Activated CD4-positive, alpha-beta T cell treated with anti-CD3 and anti-CD28 coated beads, Interleukin-2, amount 50 U/mL, for 1 hour (primary cell): ENCODE data around the gene PTPRM.

Experiments
- DNase-seq: peaks from one replicate; pipeline ENCODE4 v3.0.0-alpha.2; 2020

Gene PTPRM

DNA sequence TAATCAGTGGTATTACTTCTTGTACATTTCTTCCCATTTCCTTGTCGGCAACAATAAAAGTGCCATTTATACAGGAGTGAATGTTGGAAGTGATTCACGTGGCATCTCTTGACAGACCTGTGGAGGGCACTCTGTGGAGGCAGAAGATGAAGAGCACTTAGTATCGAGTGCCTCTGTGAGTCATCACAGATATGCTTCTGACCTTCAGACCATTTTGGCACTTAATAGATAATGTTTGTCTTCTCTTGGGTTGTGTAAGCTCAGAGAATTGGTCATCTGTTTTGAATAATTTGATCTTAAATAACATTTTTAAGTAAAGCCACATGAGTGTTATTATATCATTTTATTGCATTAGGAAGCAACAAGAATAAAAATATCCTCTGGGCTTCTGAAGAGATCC is 305.5 kb downstream of the PTPRM start:
- DNase-seq: no peak

DNA sequence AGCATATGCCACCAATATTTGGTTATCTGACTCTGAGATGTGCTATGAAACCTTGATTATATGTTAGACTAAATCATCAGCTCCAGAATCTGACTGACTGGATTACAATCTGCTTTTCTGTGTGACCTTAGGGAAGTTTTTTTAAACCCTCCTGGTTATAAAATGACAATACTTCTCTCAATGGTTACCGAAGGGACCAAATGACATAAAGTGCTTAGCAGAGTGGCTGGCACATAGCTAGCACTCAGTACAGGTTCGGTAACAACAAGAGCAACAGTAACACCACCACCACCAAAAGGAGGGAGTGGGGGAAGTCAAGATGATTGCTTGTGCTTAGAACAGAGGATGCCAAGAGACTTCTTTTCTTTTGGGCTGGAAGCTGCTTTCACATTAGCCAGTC is 306.2 kb downstream of the PTPRM start:
- DNase-seq: no peak

DNA sequence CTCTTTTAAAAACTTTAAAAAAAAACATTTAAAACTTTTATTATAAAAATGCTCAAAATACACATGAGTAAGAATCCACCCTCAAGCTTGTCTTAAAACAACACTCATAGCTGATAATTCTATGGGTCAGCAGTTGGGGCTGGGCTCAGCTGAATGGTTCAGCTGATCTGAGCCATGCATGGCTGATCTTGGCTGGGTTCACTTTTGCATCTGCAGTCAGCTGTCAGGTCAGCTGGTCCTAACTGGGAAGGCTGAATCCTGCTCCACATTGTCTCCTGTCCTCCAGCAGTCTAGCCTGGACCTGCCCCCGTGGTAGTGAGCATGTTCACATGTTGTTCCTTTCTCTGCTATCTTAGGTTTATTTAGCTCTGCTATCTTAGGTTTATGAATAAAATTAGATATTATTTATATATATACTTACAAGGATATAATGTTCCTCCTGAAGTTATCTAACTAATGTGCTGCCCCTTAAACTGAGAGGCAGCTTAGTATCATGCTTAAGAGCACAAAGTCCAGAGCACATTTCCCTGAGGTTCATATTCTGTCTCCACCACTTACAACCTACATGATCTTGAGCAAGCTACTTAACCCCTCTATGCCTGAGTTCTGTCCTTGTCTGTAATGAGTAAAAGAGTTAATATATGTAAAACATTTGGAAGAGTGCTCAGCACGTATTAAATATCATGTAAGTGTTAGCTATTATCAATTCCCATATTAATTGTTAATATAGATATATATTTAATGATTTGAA is 309.4 kb downstream of the PTPRM start:
- DNase-seq: no peak

GRCh38 chr18:7877609-7878008 is 310.5 kb downstream of the PTPRM start:
- no peak for DNase-seq

DNA sequence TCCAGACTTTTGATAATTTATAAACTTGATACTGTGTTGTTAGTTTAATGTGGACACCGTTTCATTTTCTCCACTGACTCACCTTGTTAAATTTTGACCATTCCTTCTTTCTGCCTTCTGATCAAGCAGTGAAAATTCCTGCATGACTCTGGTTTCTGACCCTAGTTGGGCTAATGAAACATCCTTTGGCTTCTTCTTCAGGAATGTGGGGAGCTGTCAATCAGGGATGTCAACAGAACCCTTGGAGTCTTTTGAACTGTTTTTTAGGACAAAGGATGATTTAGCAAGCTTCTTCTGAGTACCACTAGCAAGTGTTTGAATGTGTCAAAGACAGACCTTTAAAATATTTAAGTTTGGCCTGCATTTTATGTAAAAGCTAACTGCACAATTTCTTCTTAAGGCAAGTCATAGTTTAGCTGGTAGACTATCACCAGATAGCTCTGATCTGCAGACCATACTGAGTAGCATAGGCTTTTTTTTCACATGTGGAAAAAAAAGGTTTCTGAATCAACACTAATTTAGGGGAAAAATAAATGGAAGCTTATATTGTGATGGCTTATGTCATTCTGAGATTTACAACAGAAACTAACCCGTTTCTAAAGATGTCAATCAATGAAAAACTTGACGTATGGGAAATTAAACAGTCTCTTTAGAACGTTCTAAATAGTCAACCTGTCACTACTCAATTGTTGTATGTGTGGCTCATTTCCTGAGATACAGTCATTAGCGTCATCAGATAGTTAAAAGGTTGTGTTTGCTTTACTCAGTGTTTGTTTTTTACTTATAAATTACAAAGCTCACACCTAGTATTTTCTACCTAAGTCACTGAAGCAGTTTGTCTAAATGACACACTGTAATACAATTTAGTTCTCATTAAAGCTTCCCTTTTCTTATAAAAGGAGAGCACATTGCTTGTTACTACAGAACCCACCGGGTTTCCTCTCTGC is 311.4 kb downstream of the PTPRM start:
- DNase-seq: no peak

DNA sequence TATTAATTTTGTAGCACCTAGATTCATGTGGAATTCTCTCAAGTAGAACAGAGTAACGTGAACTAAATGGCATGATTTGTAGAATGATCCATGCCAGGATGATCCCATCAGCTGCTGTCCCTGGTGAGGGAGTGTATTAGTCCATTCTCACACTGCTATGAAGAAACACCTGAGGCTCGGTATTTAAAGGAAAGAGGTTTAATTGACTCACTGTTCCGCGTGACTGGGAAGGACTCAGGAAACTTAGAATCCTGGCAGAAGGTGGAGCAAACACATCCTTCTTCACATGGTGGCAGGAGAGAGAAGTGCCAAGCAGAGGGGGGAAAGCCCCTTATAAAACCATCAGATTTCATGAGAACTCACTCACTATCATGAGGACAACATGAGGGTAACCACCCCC is 312.6 kb downstream of the PTPRM start:
- DNase-seq: no peak

GRCh38 chr18:7885865-7886264 is 318.7 kb downstream of the PTPRM start:
- no peak for DNase-seq

GRCh38 chr18:7886436-7886835 is 319.3 kb downstream of the PTPRM start:
- no peak for DNase-seq

- no peak for DNase-seq
These were observed 322.4 kb downstream of the PTPRM start for GRCh38 chr18:7889515-7889914.

- no peak for DNase-seq
These were observed 323.0 kb downstream of the PTPRM start for GRCh38 chr18:7890075-7890474.

- DNase-seq: no peak
These were observed 325.4 kb downstream of the PTPRM start for GRCh38 chr18:7892556-7892955.

DNA sequence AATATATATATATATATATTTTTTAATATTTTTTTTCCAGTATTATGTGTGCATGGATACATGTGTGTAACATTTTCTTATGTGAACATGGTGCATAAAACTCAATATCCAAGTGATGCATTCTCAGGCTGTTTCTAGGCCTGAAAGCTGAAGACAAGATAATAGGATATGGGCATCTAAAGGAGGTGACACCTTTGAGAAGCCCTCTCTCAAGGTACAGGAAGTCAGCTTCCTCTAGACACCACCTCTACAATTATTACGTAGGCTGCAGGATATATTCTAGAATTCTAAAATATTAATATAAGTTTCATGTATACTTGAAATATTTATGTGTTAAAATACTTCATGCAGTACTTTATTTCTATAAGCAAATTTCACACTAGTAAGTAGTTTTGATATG is 327.5 kb downstream of the PTPRM start:
- no peak for DNase-seq

DNA sequence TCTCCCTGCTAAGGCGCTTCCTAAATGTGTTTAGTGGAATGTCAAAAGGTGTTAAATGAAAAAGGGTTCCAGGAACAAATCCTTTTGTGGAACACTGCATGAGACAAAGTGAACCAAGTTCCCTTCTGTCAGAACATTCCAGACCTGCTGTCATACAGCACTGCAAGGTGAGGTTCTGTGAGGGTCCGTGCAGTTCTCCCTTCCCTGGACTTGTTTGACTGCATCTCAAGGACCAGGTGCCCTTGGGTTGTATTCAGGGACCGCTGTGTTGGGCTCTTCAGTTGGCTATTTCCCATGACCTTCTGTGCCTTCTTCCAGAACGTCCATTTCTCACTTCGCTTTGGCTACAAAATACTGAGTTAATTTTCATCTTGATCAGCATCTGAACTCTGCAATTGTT is 328.2 kb downstream of the PTPRM start:
- no peak for DNase-seq

DNA sequence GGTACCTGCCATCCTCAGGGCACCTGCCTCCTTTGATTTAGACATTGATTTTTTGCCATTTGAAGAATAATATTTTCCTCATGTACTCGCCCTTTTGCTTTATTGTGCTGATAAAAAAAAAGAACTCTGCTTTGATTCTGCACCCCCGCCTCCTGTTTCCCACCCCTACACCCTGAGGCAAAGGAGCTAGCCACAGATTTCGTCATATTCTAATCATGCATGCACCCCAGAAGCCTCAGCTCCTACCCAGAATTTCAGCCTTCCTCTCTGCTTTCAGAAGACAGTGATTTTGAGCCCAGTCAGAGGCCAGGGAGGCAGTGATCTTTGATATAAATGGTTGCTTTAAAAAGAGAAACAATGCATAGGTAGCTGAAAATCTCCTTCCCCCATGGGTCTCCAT is 329.0 kb downstream of the PTPRM start:
- no peak for DNase-seq

DNA sequence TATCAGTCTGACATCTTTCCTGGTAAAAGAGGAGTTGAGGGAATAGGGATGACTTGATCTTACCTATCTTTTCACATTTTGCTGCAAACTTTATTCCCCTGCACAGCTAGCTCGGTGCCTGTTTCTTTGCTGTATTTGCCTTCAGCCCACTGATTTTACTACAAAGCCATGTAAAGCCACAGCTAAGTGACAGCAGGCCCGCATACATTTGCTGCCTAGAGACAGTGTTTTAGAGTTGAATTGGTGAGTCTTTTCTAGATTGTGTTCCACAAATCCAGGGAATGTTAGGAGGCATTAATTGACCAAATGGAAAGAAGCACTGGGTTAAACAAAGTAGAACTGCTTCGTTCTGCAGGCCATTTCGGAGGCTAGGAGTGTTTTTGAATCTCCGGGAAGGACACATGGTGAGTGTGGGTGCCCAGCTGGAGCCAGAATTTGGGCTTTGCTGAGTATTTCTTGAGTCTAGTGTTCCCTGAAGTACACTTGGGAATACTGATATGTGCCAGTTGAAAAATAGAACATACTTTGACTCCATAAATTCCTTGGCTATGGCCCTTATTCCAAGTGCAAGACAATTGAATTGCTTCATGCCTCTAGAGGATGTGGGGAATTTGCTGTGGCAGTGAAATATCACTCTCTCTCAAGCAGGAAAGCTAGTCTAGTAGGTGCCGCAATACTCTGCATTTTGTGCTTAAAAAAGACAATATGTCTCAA is 329.8 kb downstream of the PTPRM start:
- no peak for DNase-seq

DNA sequence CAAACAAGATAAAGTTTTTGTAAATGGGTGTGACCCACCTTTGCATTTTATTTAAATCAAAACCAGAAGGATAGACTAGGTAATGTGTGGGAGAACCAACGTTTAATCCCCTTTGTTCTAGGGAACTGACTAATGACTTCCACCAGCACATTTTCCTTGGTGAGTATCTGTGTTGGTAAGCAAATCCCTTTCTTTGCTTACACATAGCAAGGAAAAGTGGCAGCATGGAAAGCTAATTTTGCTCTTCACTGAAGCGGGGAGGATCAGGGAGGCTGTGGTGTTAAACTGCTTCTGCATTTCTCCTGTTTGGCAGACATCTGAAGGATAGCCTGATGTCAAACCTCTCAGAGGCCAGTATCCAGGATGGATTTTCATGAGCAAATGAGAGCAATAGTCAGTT is 331.1 kb downstream of the PTPRM start:
- no peak for DNase-seq

- DNase-seq: no peak
These were observed 332.0 kb downstream of the PTPRM start for GRCh38 chr18:7899078-7899477.

DNA sequence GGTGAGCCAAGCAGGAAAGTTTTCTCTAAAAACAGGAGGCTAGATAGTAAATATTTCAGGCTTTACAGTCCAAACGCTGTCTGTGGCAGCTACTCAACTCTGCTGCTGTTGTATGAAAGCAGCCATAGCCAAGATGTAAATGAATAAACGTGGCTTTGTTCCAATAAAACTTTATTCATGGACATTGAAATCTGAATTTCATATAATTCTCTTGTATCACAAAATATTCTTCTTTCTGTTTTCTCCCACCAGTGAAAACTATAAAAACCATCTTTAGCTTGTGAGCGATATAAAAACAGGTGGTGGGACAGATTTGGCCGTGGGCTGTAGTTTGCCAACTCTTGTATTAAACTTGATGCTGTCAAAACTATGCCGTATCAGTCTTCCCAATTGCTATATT is 333.0 kb downstream of the PTPRM start:
- DNase-seq: no peak

DNA sequence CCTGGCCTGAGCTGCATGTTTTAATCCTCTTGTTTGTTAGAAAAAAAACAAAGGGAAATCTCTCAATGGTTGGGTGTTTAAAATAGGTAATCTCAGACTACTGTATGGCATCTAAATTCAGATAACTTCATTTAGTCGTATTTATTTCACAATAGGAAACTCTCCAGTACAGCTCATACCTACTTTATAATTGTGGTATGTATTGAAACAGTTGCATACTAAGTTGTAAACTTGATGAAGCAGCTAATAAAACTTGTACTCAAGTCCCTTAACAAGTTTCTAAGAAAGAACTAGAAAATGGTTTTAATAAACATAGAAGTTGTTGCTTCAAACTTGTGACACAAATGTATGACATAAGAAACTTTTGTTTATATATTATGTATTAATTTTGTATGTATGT is 334.5 kb downstream of the PTPRM start:
- no peak for DNase-seq

- DNase-seq: no peak
These were observed 335.3 kb downstream of the PTPRM start for GRCh38 chr18:7902399-7902839.

GRCh38 chr18:7904529-7904928 is 337.4 kb downstream of the PTPRM start:
- DNase-seq: no peak

- DNase-seq: no peak
These were observed 341.7 kb downstream of the PTPRM start for GRCh38 chr18:7908681-7909299.
